ENCODE measurements around the gene ARL14.

- TF ChIP-seq, protein P1, sequence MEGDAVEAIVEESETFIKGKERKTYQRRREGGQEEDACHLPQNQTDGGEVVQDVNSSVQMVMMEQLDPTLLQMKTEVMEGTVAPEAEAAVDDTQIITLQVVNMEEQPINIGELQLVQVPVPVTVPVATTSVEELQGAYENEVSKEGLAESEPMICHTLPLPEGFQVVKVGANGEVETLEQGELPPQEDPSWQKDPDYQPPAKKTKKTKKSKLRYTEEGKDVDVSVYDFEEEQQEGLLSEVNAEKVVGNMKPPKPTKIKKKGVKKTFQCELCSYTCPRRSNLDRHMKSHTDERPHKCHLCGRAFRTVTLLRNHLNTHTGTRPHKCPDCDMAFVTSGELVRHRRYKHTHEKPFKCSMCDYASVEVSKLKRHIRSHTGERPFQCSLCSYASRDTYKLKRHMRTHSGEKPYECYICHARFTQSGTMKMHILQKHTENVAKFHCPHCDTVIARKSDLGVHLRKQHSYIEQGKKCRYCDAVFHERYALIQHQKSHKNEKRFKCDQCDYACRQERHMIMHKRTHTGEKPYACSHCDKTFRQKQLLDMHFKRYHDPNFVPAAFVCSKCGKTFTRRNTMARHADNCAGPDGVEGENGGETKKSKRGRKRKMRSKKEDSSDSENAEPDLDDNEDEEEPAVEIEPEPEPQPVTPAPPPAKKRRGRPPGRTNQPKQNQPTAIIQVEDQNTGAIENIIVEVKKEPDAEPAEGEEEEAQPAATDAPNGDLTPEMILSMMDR (IDR thresholded peaks at IDR 0.05): no peak
- no peak for TF ChIP-seq POLR2A (IDR thresholded peaks at IDR 0.05)
Measured at GRCh38 chr3:160702290-160702689, 25.3 kb downstream of the ARL14 start.
